COLO668 (cell line): Measurements from ENCODE around the gene CABLES1.
"Not testable (repeated sequence)": the region's sequence is repeated elsewhere in the genome, so short reads cannot be mapped to it uniquely, and the experiment has no call there.

ENCODE experiments used
- DNase-seq: peaks from one replicate; lab custom pipeline; 2025; ENCODE audit not compliant: unreplicated experiment; lab: John Stamatoyannopoulos, UW

CABLES1 gene

DNA sequence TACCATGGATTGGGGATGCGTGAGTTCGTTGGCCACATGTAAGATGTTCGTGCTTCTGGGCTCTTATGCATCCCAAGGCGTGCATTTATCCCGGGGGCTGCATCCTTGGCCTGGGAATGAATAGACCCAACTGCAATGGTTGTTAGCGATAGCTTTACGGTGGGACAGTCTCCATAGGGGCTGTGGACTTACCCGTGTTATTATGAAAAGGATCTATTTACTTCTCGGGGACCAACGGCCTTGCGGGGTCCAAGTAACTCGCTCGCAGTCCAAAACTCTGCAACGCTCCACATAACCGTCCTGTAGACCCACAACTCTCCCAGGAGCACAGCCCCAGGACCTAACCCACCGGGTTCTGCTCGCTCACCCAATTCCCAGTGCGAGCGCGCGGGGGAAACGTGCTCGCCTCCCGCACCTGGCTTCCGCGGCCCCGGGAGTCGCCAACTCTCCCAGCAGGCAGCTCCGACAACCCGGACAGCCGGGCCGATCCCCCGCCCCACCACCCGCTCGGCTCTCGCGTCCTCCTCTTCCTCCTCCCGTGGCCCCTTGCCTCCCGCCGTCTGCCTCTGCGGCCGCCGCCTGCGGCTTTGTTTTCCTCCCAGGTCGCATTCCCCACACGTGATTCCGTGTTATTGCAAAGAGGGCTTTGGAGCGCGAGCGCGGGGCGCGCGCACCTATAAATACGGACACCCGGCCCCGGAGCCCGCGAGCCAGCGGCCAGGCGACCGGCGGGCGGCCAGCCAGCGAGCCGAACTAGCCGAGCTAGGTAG, at the start of gene CABLES1:
CABLES1 (plus strand) TSS at position 706 of the 770 bp plus-strand sequence. CDS start 278 bp downstream, outside the sequence.
- peak; percentile 91 for DNase-seq

DNA sequence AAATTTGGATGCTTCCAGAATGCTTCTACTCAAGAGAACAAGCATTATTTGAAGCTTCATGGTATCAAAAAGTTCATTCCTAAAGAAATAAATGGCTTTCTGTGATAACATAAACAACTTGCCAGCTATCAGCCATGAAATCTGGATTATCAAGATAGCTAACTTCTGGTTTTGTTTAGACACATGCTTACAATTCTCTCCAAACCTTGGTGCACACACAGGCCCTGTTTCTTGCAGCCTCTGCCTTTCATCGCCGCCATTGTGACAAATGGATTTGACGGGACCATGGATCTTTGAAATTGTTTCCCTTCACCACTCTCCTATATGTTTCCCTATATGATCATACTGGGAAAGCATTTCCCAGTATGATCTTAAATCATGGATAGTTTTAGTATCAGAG, 47.9 kb upstream of the CABLES1 start:
- DNase-seq = no peak

GRCh38 chr18:23088310-23088709, 47.0 kb upstream of the CABLES1 start:
- no peak for DNase-seq

DNA sequence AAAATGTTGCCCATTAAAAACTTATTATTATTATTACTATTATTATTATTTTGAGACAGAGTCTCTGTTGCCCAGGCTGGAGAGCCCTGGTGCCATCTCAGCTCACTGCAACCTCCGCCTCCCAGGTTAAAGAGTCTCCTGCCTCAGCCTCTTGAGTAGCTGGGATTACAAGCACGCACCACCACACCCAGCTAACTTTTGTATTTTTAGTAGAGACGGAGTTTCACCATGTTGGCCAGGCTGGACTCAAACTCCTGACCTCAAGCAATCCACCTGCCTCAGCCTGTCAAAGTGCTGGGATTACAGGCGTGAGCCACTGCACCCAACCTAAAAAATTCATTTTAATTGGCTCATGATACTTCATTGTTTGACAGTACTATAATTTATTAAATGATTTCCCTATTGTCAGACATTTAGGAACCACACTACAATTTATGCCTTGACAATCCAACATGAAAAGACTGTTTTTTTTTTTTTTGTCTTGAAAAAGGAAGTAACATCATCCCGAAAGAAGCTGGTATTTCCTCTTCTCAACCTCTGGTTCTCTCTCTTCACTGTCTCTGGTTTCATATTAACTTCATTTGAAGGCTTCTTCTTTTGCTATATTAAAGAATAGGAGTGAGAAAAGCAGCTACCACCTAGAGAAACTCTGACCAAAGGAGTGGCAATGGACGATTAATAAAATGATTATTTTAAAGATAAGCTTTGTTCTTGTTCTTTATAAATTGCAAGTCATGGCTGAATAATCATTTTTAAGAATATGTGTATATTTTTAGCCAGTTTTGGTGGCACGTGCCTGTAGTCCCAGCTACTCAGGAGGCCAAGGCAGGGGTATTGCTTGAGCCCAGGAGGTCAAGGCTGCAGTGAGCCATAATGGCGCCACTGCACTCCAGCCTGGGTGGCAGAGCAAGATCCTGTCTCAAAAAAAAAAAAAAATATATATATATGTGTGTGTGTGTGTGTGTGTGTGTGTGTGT, 44.0 kb upstream of the CABLES1 start:
- not testable (repeated sequence) for DNase-seq

DNA sequence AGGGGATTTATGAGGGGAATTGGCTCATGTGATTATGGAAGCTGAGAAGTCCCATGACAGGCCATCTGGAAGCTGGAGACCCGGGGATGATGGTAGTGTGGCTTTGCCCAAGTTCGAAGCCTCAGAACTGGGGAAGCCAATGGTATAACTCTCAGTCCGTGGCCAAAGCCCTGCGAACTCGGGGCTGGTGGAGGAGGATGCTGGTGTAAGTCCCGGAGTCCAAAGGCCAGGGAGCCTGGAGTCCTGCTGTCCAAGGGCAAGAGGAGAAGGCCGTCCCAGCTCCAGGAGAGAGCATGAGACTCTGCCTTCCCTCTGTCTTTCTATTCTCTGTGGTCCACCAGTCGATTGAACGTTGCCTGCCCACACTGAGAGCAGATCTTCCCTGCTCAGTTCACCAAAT, 43.2 kb upstream of the CABLES1 start:
- DNase-seq = no peak

- not testable (repeated sequence) for DNase-seq
These were observed 42.2 kb upstream of the CABLES1 start for GRCh38 chr18:23093130-23093529.

DNA sequence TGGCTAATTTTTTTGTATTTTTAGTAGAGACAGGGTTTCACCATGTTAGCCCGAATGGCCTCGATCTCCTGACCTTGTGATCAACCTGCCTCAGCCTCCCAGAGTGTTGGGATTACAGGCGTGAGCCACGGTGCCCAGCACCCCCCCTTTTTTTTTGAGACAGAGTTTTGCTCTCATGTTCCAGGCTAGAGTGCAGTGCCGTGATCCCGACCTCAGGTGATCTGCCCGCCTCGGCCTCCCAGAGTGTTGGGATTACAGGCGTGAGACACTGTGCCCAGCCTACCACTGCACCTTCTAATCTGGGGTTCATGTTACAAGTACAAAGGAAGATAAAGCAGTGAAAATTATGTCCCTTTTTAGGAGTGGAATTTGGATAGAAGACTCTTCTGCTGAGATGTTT, 41.5 kb upstream of the CABLES1 start:
- DNase-seq = no peak

GRCh38 chr18:23094411-23095190, 40.7 kb upstream of the CABLES1 start:
- DNase-seq = no peak

GRCh38 chr18:23095463-23095862, 39.8 kb upstream of the CABLES1 start:
- no peak for DNase-seq

DNA sequence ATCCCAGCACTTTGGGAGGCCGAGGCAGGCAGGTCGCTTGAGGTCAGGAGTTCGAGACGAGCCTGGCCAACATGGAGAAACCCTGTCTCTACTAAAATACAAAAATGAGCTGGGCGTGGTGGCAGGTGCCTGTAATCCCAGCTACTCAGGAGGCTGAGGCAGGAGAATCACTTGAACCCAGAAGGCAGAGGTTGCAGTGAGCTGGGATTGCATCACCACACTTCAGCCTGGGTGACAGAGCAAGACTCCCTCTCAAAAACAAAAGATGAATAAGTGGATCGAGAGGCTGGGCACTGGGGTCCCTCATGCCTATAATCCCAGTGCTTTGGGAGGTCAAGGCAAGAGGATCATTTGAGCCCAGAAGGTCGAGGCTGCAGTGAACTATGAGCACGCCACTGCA, 38.3 kb upstream of the CABLES1 start:
- DNase-seq = not testable (repeated sequence)

GRCh38 chr18:23099621-23100020, 35.7 kb upstream of the CABLES1 start:
- no peak for DNase-seq

- no peak for DNase-seq
These were observed 33.3 kb upstream of the CABLES1 start for GRCh38 chr18:23101861-23102432.

- no peak for DNase-seq
These were observed 32.6 kb upstream of the CABLES1 start for GRCh38 chr18:23102493-23103261.

DNA sequence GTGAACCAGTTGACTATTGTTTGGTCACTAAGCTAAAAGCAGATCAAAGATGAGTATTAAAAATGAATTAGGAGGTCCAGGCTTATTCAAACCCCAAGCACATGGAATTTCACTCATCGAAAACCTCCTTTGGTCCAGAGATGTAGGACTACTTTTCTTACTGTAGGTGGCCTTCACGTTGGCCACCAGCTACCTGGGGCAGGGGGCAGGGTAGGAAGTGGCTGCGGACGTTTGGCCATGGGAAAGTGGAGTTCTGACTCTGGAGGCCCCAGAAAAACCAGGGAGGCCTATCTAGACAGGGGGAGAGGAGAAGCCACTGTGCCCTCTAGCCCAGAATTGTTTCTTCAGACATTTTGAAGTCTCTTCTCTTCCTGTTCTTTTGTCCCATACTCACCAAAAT, 31.8 kb upstream of the CABLES1 start:
- no peak for DNase-seq

DNA sequence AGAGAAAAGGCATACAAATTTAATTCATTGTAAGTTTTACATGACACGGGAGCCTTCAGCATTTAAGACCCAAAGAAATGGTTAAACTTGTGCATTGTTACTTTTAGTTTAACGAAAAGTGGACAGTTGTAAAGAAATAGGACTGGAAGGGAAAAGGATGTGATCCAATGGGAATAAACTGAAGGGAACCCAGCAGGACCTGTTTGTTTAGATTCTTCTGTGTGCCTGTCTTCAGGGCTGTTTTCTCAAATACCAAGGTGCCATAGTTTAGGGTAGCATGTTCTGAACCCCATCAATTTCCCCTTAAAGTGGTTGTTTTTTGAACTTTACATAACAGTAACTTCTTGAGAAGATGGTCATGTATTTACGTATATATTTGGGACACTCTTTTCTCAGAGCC, 30.3 kb upstream of the CABLES1 start:
- DNase-seq = no peak

GRCh38 chr18:23105581-23106219, 29.6 kb upstream of the CABLES1 start:
- DNase-seq = no peak

DNA sequence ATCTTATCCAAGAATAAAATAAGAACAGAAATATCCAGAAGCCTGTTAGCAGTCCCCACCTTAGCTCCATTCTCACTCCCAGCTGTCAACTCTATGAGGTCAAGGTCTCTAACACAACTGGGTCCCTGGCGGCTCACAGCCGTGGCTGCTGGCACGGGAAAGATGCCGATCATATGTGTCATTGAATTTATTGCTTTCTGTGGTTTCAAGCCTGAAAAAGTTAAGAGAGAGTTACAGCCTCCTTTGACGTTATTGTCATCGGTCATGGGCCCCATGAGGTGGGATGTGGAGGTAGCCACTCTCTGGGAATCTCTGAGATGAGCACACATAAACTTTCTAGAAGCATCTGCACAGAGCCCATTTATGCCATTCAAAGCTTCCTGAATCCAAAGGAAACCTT, 28.7 kb upstream of the CABLES1 start:
- DNase-seq = no peak

DNA sequence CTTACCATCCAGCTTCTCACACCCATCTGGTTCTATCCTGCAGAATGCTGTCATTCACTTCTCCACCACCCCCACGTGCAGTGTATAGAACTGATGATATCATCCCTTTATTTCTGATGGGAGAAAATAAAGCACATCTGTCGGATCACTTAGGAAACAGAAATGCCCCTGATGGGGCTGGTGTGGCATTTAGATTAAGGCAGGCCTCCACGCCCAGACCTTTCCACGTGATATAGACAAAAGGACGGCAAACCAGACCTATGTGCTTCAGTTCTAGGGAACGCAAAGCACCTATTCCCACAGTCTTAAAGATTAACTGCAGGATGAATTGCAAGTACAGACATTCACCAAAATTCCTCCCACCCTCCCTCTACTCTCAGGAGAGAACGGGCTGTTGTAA, 27.6 kb upstream of the CABLES1 start:
- no peak for DNase-seq

GRCh38 chr18:23108496-23108895, 26.8 kb upstream of the CABLES1 start:
- DNase-seq = no peak

DNA sequence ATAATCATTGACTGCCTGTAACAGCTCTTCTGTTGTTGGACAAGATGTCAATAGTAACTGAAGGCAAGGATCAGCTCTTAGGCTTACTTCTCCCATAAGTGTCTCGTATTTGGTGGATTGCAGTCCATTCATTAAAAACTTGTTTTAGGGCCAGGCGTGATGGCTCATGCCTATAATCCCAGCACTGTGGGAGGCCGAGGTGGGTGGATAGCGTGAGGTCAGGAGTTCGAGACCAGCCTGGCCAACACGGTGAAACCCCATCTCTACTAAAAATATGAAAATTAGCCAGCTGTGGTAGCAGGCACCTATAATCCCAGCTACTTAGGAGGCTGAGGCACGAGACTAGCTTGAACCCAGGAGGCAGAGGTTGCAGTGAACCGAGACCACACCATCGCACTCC, 26.1 kb upstream of the CABLES1 start:
- DNase-seq = not testable (repeated sequence)
